GM12878 (cell line): Measurements from ENCODE around the gene PVALEF. TPM values are rescaled to one million over a fixed set of nuclear protein-coding genes. Genes with fewer than 3 reads are reported as not detected.

Source experiments
- ATAC-seq: fragments of 200-7000 bp; cut with Tn5 transposase; 3 replicates; pipeline ENCODE4 v1.9.1; 2020; ENCODE audit warnings: mild to moderate bottlenecking, moderate library complexity
- BruUV-seq: library from RNA; stranded (reverse); fragments of 400-500 nt; replicated peaks from 2 replicates; lab custom pipeline; 2021; lab: Mats Ljungman, UMichigan
- CTCF ChIA-PET: fragments of 300-600 bp; sonication (Branson Sonifier 250); formaldehyde crosslinking; extraction: SDS; loops from one replicate; lab custom pipeline; 2021; ENCODE audit warnings: inconsistent platforms; lab: Yijun Ruan, JAX
- POLR2A ChIA-PET: fragments of 350-600 bp; formaldehyde crosslinking; extraction: SDS; loops from one replicate; lab custom pipeline; 2021; ENCODE audit warnings: inconsistent platforms; lab: Charles Lee
- RAD21 ChIA-PET: fragments of 300-600 bp; sonication (Branson Sonifier 250); formaldehyde crosslinking; loops from one replicate; lab custom pipeline; 2023; ENCODE audit warnings: antibody characterized with exemption; ENCODE audit not compliant: unreplicated experiment; lab: Charles Lee
- SMC1A ChIA-PET: fragments of 300-600 bp; sonication (Branson Sonifier 250); formaldehyde crosslinking; loops from one replicate; lab custom pipeline; 2023; ENCODE audit not compliant: unreplicated experiment, uncharacterized antibody; lab: Charles Lee
- DNase-seq: peaks from one replicate; pipeline ENCODE4 v3.0.0-alpha.2; 2011; ENCODE audit warnings: low read depth, low spot score
- FAIRE-seq: peaks from 3 replicates; lab custom pipeline; 2011; peaks lifted over from hg19 to GRCh38; lab: Jason Lieb, UNC
- H2AFZ ChIP-seq: 2 replicates; pipeline ENCODE4 v1.6.0; 2011; ENCODE audit warnings: low read depth, low read length, control low read depth; ENCODE audit not compliant: control insufficient read depth
- H3K27ac ChIP-seq: 2 replicates; pipeline ENCODE4 v1.5.1; 2011; ENCODE audit warnings: control low read depth; ENCODE audit not compliant: control insufficient read depth, insufficient read depth
- H3K27me3 ChIP-seq, 2 experiments: replicated peaks in 1 of 2; 2 replicates each; pipeline versions ENCODE4 v1.6.0 to v1.6.1; 2011; ENCODE audit warnings: low read length in 1 of 2; ENCODE audit not compliant: control insufficient read depth in 2 of 2, insufficient read depth in 2 of 2
- H3K36me3 ChIP-seq, 2 experiments: 2 replicates each; pipeline ENCODE4 v1.5.1; 2011; ENCODE audit warnings: low read length in 1 of 2; ENCODE audit not compliant: control insufficient read depth in 2 of 2, insufficient read depth in 2 of 2
- H3K4me1 ChIP-seq: 2 replicates; pipeline ENCODE4 v1.6.1; 2011; ENCODE audit warnings: mild to moderate bottlenecking, low read length, moderate library complexity, mixed read lengths; ENCODE audit not compliant: control insufficient read depth, insufficient read depth
- H3K4me2 ChIP-seq: 2 replicates; pipeline ENCODE4 v1.6.0; 2011; ENCODE audit warnings: control low read depth; ENCODE audit not compliant: control insufficient read depth, insufficient read depth
- H3K4me3 ChIP-seq: fragments of 200-600 bp; sonication (generic); 2 replicates; pipeline ENCODE4 v1.5.1; 2016
- H3K79me2 ChIP-seq: 2 replicates; pipeline ENCODE4 v1.6.0; 2011; ENCODE audit warnings: low read length; ENCODE audit not compliant: control insufficient read depth, insufficient read depth
- H3K9ac ChIP-seq: 2 replicates; pipeline ENCODE4 v1.8.0; 2011; ENCODE audit warnings: low read length, control low read depth, mixed read lengths; ENCODE audit not compliant: control insufficient read depth, insufficient read depth
- H3K9me3 ChIP-seq: replicated peaks from 3 replicates; pipeline ENCODE4 v1.5.1; 2011; ENCODE audit warnings: mild to moderate bottlenecking, low read length; ENCODE audit not compliant: control insufficient read depth, insufficient read depth
- H4K20me1 ChIP-seq: 2 replicates; pipeline ENCODE4 v1.6.0; 2011; ENCODE audit not compliant: control insufficient read depth, insufficient read depth
- ATF3 ChIP-seq: IDR thresholded peaks from 2 replicates; pipeline ENCODE4 v1.6.1; 2011; ENCODE audit warnings: low read depth, mild to moderate bottlenecking, low read length, moderate library complexity, borderline replicate concordance; ENCODE audit errors: extremely low read depth
- CBX3 ChIP-seq: fragments of 200-600 bp; sonication (generic); IDR thresholded peaks from 2 replicates; pipeline ENCODE4 v1.6.1; 2016; ENCODE audit warnings: low read depth, borderline replicate concordance
- ESRRA ChIP-seq: IDR thresholded peaks from 2 replicates; pipeline ENCODE4 v1.6.1; 2012; ENCODE audit warnings: mild to moderate bottlenecking, low read length, improper control_type of control experiment
- EZH2 ChIP-seq: IDR thresholded peaks from 2 replicates; pipeline ENCODE4 v1.6.1; 2012; ENCODE audit warnings: low read depth, mild to moderate bottlenecking, control low read depth, inconsistent platforms, low read length, borderline replicate concordance; ENCODE audit not compliant: control insufficient read depth
- HDAC6 ChIP-seq: fragments of 200-600 bp; sonication (generic); IDR thresholded peaks from one replicate; pipeline ENCODE4 v1.8.0; 2017; ENCODE audit warnings: antibody characterized with exemption; ENCODE audit not compliant: unreplicated experiment
- KLF5 ChIP-seq: fragments of 450-650 bp; IDR thresholded peaks from 2 replicates; pipeline ENCODE4 v1.6.1; 2014; ENCODE audit warnings: mild to moderate bottlenecking; ENCODE audit not compliant: partially characterized antibody
- MEF2B ChIP-seq: fragments of 450-650 bp; IDR thresholded peaks from 2 replicates; pipeline ENCODE4 v1.6.1; 2018; ENCODE audit warnings: mild to moderate bottlenecking, moderate library complexity; ENCODE audit not compliant: partially characterized antibody, poor library complexity, severe bottlenecking
- RAD51 ChIP-seq: fragments of 450-650 bp; IDR thresholded peaks from 2 replicates; pipeline ENCODE4 v1.6.1; 2016; ENCODE audit warnings: moderate library complexity, mild to moderate bottlenecking, inconsistent platforms
- RCOR1 ChIP-seq: conservative IDR thresholded peaks from 2 replicates; pipeline ENCODE4 v1.6.1; 2012; ENCODE audit warnings: low read depth, low read length, improper control_type of control experiment
- SMAD1 ChIP-seq: fragments of 450-650 bp; IDR thresholded peaks from 2 replicates; pipeline ENCODE4 v1.6.1; 2018; ENCODE audit warnings: mild to moderate bottlenecking, low read depth; ENCODE audit not compliant: partially characterized antibody
- SP1 ChIP-seq: IDR thresholded peaks from one replicate; pipeline ENCODE4 v1.6.1; 2011; ENCODE audit warnings: low read depth, low read length
- SPI1 ChIP-seq: IDR thresholded peaks from 2 replicates; pipeline ENCODE4 v1.6.1; 2011; ENCODE audit warnings: low read depth, mild to moderate bottlenecking, low read length, moderate library complexity, borderline replicate concordance; ENCODE audit not compliant: insufficient read depth
- SREBF1 ChIP-seq: IDR thresholded peaks from 2 replicates; pipeline ENCODE4 v1.6.1; 2012; ENCODE audit warnings: mild to moderate bottlenecking, low read length
- TCF7 ChIP-seq: IDR thresholded peaks from 2 replicates; pipeline ENCODE4 v1.6.1; 2014; ENCODE audit warnings: antibody characterized with exemption, borderline replicate concordance
- ZNF217 ChIP-seq: fragments of 450-650 bp; IDR thresholded peaks from 2 replicates; pipeline ENCODE4 v1.6.1; 2017; ENCODE audit warnings: antibody characterized with exemption, mild to moderate bottlenecking
- ZNF687 ChIP-seq: fragments of 450-650 bp; IDR thresholded peaks from 2 replicates; pipeline ENCODE4 v1.6.1; 2017; ENCODE audit warnings: mild to moderate bottlenecking, moderate library complexity
- WGBS: methylation state at CpG from one replicate; pipeline ENCODE4 v1.1.6; 2016; ENCODE audit warnings: low lambda C conversion rate; ENCODE audit not compliant: insufficient replicate concordance, insufficient coverage; ENCODE audit errors: missing lambda C conversion rate; 5-methylcytosine and 5-hydroxymethylcytosine counted together
- in situ Hi-C: fragments of 300-500 bp; cut with MboI; formaldehyde crosslinking; loops from 9 replicates; pipeline ENCODE4 v1.14.3; 2018; ENCODE audit warnings: mixed read lengths
- intact Hi-C: fragments of 100-400 bp; cut with micrococcal nuclease; formaldehyde crosslinking; loops from one replicate; pipeline ENCODE4 v1.14.2; 2022; ENCODE audit not compliant: unreplicated experiment
- polyA plus RNA-seq, 11 experiments: library from polyadenylated mRNA; depleted of rRNA in 4 of 11; unstranded in 6 of 11; stranded (reverse) in 5 of 11; fragments of >200 nt; fragmentation: Nextera tagmentation in 4 of 11; fragmentation: Illumina TruSeq in 1 of 11; extraction: Ambion mirVana in 4 of 11; extraction: Trizol in 1 of 11; gene quantifications; 1 replicate in 1 of 11; 2 replicates in 10 of 11; pipeline versions ENCODE4 v1.2.1 to v1.2.3, GENCODE V29; 2011 to 2016; ENCODE audit warnings: inconsistent platforms in 2 of 11, missing spikeins in 2 of 11, low read depth in 1 of 11
- total RNA-seq, 4 experiments: library from RNA; depleted of rRNA in 3 of 4; stranded (reverse); fragments of >200 nt in 3 of 4; fragmentation: Illumina TruSeq in 1 of 4; extraction: Trizol in 1 of 4; gene quantifications; 2 replicates each; pipeline versions ENCODE4 v1.2.1 to v1.2.3, GENCODE V29; 2013 to 2021

PVALEF gene
- total and polyA plus RNA-seq, 10 of the 15 experiments (the other 5 are each of a cell fraction or from before 2014, with no cell fraction given), result not detected

GRCh38 chr17:81150377-81151077, 14.8 kb upstream of the PVALEF start:
- RAD21 ChIA-PET, result no interaction called here

More at GRCh38 chr17:81150377-81151077, 14.8 kb upstream of the PVALEF start:
- in situ Hi-C loops, result no loop called here
- intact Hi-C loops, result no loop called here
- TF ChIP-seq ESRRA, result no peak
- TF ChIP-seq RAD51, result no peak
- TF ChIP-seq HDAC6, result no peak
- no peak for TF ChIP-seq SMAD1
- TF ChIP-seq ZNF687, result no peak
- TF ChIP-seq SREBF1, result no peak
- TF ChIP-seq RCOR1, result no peak
- no peak for TF ChIP-seq ZNF217
- no peak for TF ChIP-seq SP1
- TF ChIP-seq SPI1, result no peak
- no peak for TF ChIP-seq ATF3
- TF ChIP-seq TCF7, result no peak
- no peak for TF ChIP-seq MEF2B
- TF ChIP-seq EZH2, result no peak
- TF ChIP-seq KLF5, result no peak
- TF ChIP-seq CBX3, result no peak
- Histone ChIP-seq H3K36me3 (no peaks in the 10 kb centered on the region), H3K9me3 (no peaks in the 10 kb centered on the region), H3K4me2 (no peak overlapping the region), H3K79me2 (no peaks in the 10 kb centered on the region), H4K20me1 (no peaks in the 10 kb centered on the region), H3K9ac (no peak overlapping the region), H3K4me3 (no peak overlapping the region), H3K27ac (no peak overlapping the region), H3K27me3 (no peaks in the 10 kb centered on the region), H2AFZ (no peak overlapping the region), H3K4me1 (no peaks in the 10 kb centered on the region)
- CTCF ChIA-PET, result no interaction called here
- POLR2A ChIA-PET, result no interaction called here
- no peak for ATAC-seq
- SMC1A ChIA-PET, result no interaction called here
- 29% methylated on average over 14 of the region's 14 CpGs for WGBS
- no TSS peak for BruUV-seq
- DNase-seq, result no peak
- FAIRE-seq, result no peak
